Kidney (tissue), 14 donors: ENCODE results near the gene TXNRD1. TPM values are rescaled to one million over a fixed set of nuclear protein-coding genes. Genes with fewer than 3 reads are reported as not detected.
"Not testable (repeated sequence)": the region's sequence is repeated elsewhere in the genome, so short reads cannot be mapped to it uniquely, and the experiment has no call there.

ENCODE experiments used
- DNase-seq, 5 donors: peaks; one replicate each; pipeline ENCODE4 v3.0.0-alpha.2; 2013 to 2020
- FAIRE-seq: peaks from 2 replicates; lab custom pipeline; 2012; peaks lifted over from hg19 to GRCh38; lab: Jason Lieb, UNC
- H3K27ac ChIP-seq, 2 donors: one replicate each; pipeline ENCODE4 v1.7.0; 2013; ENCODE audit warnings: low read depth in 2 of 2, low read length in 2 of 2, inconsistent platforms in 1 of 2
- H3K27me3 ChIP-seq: one replicate; pipeline ENCODE4 v1.7.1; 2013; ENCODE audit warnings: low read length, inconsistent platforms; ENCODE audit not compliant: control insufficient read depth, insufficient read depth
- H3K36me3 ChIP-seq, 3 donors: one replicate each; pipeline versions ENCODE4 v1.7.0 to v1.7.1; 2013; ENCODE audit warnings: low read length in 3 of 3, control low read depth in 1 of 3, inconsistent platforms in 1 of 3; ENCODE audit not compliant: insufficient read depth in 3 of 3, control insufficient read depth in 2 of 3
- H3K4me1 ChIP-seq, 3 donors: one replicate each; pipeline versions ENCODE4 v1.7.0 to v1.7.1; 2013; ENCODE audit warnings: low read length in 3 of 3, inconsistent platforms in 1 of 3, low read depth in 1 of 3; ENCODE audit not compliant: control insufficient read depth in 2 of 3, insufficient read depth in 2 of 3
- H3K4me3 ChIP-seq, 3 donors: one replicate each; pipeline versions ENCODE4 v1.7.0 to v1.8.1; 2013; ENCODE audit warnings: low read length in 3 of 3, control low read depth in 1 of 3, inconsistent platforms in 1 of 3
- H3K9ac ChIP-seq, 3 donors: one replicate each; pipeline versions ENCODE4 v1.7.0 to v1.7.1; 2013; ENCODE audit warnings: low read length in 3 of 3, control low read depth in 1 of 3, inconsistent platforms in 1 of 3
- H3K9me3 ChIP-seq, 3 donors: one replicate each; pipeline versions ENCODE4 v1.7.0 to v1.7.1; 2013; ENCODE audit warnings: low read length in 3 of 3, control low read depth in 1 of 3, inconsistent platforms in 1 of 3; ENCODE audit not compliant: control insufficient read depth in 2 of 3, insufficient read depth in 1 of 3
- intact Hi-C: fragments of 100-400 bp; cut with DNase I; formaldehyde crosslinking; loops from one replicate; pipeline ENCODE4 v1.11.1; 2022
- polyA plus RNA-seq: library from polyadenylated mRNA; stranded (reverse); fragments of 350-450 nt; fragmentation: Illumina TruSeq; extraction: RNeasy Lipid Tissue Mini Kit (QIAGEN cat#74804); gene quantifications from one replicate; pipeline ENCODE4 v1.2.3, GENCODE V29; 2014; ENCODE audit warnings: low read depth, low replicate concordance; ENCODE audit not compliant: insufficient read depth
- total RNA-seq: library from RNA; stranded (reverse); fragmentation: NEBNext Ultra II Directional; extraction: Animal tissue kit (Norgen Biotek cat#: 25700); gene quantifications from one replicate; pipeline ENCODE4 v1.2.1, GENCODE V29; 2021
- TF ChIP-seq, protein P1 (sequence below): IDR thresholded peaks from 3 replicates; pipeline ENCODE4 v1.5.1; 2012; ENCODE audit warnings: mild to moderate bottlenecking, moderate library complexity, borderline replicate concordance; ENCODE audit not compliant: insufficient read depth; ENCODE audit errors: extremely low read depth
- donor health status: control.
- donor health status: control.
- donor health status: control.
- donor health status: control.
- donor health status: control.
- donor health status: DM: yes; HTN: yes; CAD: no.
- donor health status: Normal renal cell carcinoma (clear cell type).

Gene TXNRD1
- total and polyA plus RNA-seq, 2 donors from 2014 or later: 45.0 to 73.2 TPM

DNA sequence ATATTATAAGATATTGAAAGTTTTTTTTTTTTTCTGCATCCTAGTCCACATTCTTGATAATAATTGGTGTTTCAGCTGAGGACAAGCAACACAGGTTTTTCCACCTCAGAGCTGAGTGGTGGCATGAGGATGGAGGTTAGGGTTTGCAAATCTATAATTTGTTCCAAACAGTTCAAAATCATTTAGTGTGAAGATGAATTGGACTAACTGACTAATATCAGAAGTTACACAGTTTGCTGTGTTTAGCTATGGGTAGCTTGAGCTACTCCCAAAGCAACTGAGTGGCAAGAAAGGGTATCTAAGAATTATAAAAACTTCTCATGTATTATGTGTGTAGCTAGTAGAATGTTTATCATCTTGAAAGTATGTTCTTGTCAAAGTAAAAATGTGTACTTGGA, 105.0 kb downstream of the TXNRD1 start:
- intact Hi-C loops: no loop called here
- H3K27ac ChIP-seq: no peak overlapping the region

DNA sequence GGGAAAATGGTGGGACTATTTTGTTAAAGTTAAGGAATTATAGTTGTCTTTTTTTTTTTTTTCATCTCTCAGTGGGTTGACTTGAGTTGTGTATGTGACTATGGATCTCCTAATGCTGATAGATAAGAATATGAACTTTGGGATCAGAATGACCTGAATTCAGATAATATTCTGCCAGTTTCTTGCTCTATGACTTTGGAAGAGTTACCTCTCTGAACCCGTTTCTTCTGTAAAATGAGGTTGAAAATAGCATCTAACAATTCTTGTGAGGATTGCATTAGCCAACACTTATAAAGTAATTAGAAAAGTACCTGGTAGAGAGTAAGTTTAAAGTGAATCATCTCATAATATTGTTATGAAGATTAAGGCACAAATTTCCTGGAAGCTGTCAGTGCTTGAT, 106.4 kb downstream of the TXNRD1 start:
- no peaks in the 10 kb centered on the region for H3K4me1 ChIP-seq
- FAIRE-seq: no peak
- no peaks in the 10 kb centered on the region for H3K9me3 ChIP-seq
- no peak overlapping the region for H3K4me3 ChIP-seq
- H3K36me3 ChIP-seq: peaks cover 0 to 27% (median 11%) of the 10 kb centered on the region in 3 donors
- no peak overlapping the region for H3K27ac ChIP-seq
- no peak for DNase-seq
- TF ChIP-seq, protein P1, sequence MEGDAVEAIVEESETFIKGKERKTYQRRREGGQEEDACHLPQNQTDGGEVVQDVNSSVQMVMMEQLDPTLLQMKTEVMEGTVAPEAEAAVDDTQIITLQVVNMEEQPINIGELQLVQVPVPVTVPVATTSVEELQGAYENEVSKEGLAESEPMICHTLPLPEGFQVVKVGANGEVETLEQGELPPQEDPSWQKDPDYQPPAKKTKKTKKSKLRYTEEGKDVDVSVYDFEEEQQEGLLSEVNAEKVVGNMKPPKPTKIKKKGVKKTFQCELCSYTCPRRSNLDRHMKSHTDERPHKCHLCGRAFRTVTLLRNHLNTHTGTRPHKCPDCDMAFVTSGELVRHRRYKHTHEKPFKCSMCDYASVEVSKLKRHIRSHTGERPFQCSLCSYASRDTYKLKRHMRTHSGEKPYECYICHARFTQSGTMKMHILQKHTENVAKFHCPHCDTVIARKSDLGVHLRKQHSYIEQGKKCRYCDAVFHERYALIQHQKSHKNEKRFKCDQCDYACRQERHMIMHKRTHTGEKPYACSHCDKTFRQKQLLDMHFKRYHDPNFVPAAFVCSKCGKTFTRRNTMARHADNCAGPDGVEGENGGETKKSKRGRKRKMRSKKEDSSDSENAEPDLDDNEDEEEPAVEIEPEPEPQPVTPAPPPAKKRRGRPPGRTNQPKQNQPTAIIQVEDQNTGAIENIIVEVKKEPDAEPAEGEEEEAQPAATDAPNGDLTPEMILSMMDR: no peak
- H3K27me3 ChIP-seq: no peaks in the 10 kb centered on the region
- no peak overlapping the region for H3K9ac ChIP-seq
- intact Hi-C loops: no loop called here

More for the DNA sequence above, 105.0 kb downstream of the TXNRD1 start:
- Histone ChIP-seq H3K4me1 (no peaks in the 10 kb centered on the region), H3K4me3 (no peak overlapping the region), H3K9me3 (no peaks in the 10 kb centered on the region), H3K36me3 (peaks cover 3 to 28% (median 11%) of the 10 kb centered on the region in 3 donors), H3K27me3 (no peaks in the 10 kb centered on the region), H3K9ac (no peak overlapping the region)
- no peak for FAIRE-seq
- no peak for DNase-seq
- TF ChIP-seq, protein P1: no peak

DNA sequence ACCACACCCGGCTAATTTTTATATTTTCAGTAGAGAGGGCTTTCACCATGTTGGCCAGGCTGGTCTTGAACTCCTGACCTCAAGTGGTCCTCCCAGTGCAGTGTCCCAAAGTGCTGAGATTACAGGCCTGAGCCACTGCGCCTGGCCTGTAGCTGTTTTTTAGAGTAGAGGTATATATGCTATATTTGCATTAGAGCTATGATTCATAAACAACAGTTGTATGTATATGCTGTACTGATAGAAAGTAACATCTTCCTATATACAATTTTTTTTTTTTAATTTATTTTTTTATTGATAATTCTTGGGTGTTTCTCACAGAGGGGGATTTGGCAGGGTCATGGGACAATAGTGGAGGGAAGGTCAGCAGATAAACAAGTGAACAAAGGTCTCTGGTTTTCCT, 107.0 kb downstream of the TXNRD1 start:
- H3K4me3 ChIP-seq, H3K27ac ChIP-seq, H3K27me3 ChIP-seq, intact Hi-C loops, FAIRE-seq, H3K9ac ChIP-seq, DNase-seq, H3K4me1 ChIP-seq, H3K9me3 ChIP-seq: not testable (repeated sequence)
- H3K36me3 ChIP-seq: peaks cover 2 to 29% (median 14%) of the 10 kb centered on the region in 3 donors

DNA sequence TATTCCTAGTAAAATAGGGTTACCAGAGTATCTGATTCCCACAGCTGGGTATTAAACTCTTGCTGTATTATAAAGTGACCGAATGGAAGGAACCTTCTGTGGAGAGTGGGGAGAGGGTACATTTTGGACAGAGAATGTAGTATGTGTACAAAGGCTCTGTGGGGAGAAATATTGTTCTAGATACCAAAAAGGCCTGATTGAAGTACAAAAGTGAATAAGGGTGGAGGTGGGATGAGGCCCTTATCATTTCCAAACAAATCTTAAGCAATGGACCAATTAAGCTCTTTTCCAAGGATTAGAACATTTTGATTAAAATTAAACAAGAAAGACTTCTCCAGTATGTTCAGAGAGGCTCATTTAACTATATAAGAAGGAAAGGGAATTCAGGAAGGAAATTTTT, 108.3 kb downstream of the TXNRD1 start:
- Histone ChIP-seq H3K9me3 (no peaks in the 10 kb centered on the region), H3K27me3 (no peaks in the 10 kb centered on the region), H3K27ac (no peak overlapping the region), H3K9ac (no peak overlapping the region), H3K4me1 (no peaks in the 10 kb centered on the region), H3K4me3 (no peak overlapping the region), H3K36me3 (peaks cover 2 to 32% (median 15%) of the 10 kb centered on the region in 3 donors)
- intact Hi-C loops: no loop called here
- FAIRE-seq: no peak
- DNase-seq: no peak
- TF ChIP-seq, protein P1: no peak

DNA sequence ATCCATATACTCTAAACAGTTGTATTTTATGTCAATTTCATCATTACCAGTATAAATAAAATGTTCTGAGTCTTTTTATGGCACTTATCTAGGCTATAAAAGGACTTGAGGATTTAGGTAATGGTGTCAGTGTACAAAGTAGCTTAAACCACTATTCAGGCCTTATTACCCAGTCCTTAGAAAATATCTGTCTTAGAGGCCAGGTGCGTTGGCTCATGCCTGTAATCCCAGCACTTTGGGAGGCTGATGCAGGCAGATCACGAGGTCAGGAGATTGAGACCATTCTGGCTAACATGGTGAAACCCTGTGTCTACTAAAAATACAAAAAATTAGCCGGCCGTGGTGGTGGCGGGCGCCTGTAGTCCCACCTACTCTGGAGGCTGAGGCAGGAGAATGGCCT, 112.7 kb downstream of the TXNRD1 start:
- H3K4me3 ChIP-seq, DNase-seq, intact Hi-C loops, H3K27me3 ChIP-seq, FAIRE-seq, H3K4me1 ChIP-seq, H3K9ac ChIP-seq, H3K9me3 ChIP-seq, H3K27ac ChIP-seq: not testable (repeated sequence)
- H3K36me3 ChIP-seq: peaks cover 2 to 11% (median 7%) of the 10 kb centered on the region in 3 donors
